Measurements from ENCODE around the gene TNS4.

GRCh38 chr17:40539711-40540411 lies 38.4 kb upstream of the TNS4 start:
- TF ChIP-seq CTCF (conservative IDR thresholded peaks at IDR 0.05; ENCODE audit: low read depth, low read length) (no peak), EZH2phosphoT487 (IDR thresholded peaks at IDR 0.05; ENCODE audit: borderline replicate concordance, low read length) (no peak), EZH2 (IDR thresholded peaks at IDR 0.05; ENCODE audit: low read length, unreplicated experiment) (no peak)
